ENCODE results near the gene CHCHD4. TPM values are rescaled to one million over a fixed set of nuclear protein-coding genes. Genes with fewer than 3 reads are reported as not detected.

The CHCHD4 gene
- polyA plus RNA-seq, 3 donors, result 6.5 to 13.8 (median 13.6) TPM

- H3K36me3 ChIP-seq (replicated peaks in 1 of 2; ENCODE audit: control insufficient read depth in 1 of 2, insufficient read depth in 2 of 2, low read length in 2 of 2), result peaks cover 39 to 74% of the 10 kb centered on the region in 2 donors
- H3K4me3 ChIP-seq (replicated peaks in 1 of 3; ENCODE audit: low read depth in 2 of 3, low read length in 3 of 3), result no peak overlapping the region
- WGBS (ENCODE audit: insufficient coverage), result 45% methylated on average over 9 of the region's 13 CpGs
- no peak for DNase-seq
- peaks cover 61 to 65% of the 10 kb centered on the region in 2 donors for H3K36me3 Mint-ChIP-seq
- no peak overlapping the region for H2AFZ ChIP-seq (ENCODE audit: insufficient read depth, low read depth, low read length, poor library complexity, severe bottlenecking)
- H3K4me1 ChIP-seq (ENCODE audit: control insufficient read depth in 1 of 2, insufficient read depth in 2 of 2, low read length in 2 of 2), result peaks cover 4 to 6% of the 10 kb centered on the region in 2 donors
- H4K20me1 ChIP-seq (ENCODE audit: insufficient read depth, low read length), result peaks cover 18% of the 10 kb centered on the region
- no peaks in the 10 kb centered on the region for H3K9me3 ChIP-seq (replicated peaks in 1 of 2; ENCODE audit: control insufficient read depth in 1 of 2, insufficient read depth in 1 of 2, low read length in 2 of 2)
- no peaks in the 10 kb centered on the region for H3K27me3 ChIP-seq (ENCODE audit: control insufficient read depth in 2 of 2, insufficient read depth in 2 of 2, low read length in 2 of 2)
- intact Hi-C loops (cut with micrococcal nuclease), result no loop called here
- peak overlapping the region in 1 of 2 donors; percentile 7 for H3K27ac ChIP-seq (ENCODE audit: low read depth in 1 of 2, low read length in 2 of 2)
- H3K9me3 Mint-ChIP-seq, result peaks cover 0 to 2% (median 0%) of the 10 kb centered on the region in 7 donors
- H3K79me2 ChIP-seq (ENCODE audit: insufficient read depth, low read length), result peaks cover 15% of the 10 kb centered on the region
- no peak overlapping the region for H3K4me2 ChIP-seq (replicated peaks; ENCODE audit: extremely low read depth, low read length, poor library complexity, severe bottlenecking)
- peaks cover 21% of the 10 kb centered on the region for H3K4me1 Mint-ChIP-seq
- H3K27me3 Mint-ChIP-seq (ENCODE audit: low read depth in 3 of 3), result peaks cover 0 to 3% (median 0%) of the 10 kb centered on the region in 3 donors
- no peak overlapping the region for H3K4me3 Mint-ChIP-seq
- H3K27ac Mint-ChIP-seq, result peak overlapping the region in 3 of 7 donors; percentile 28 to 69 (median 37)
- H3K9ac ChIP-seq (ENCODE audit: insufficient read depth, low read length, poor library complexity, severe bottlenecking), result peak overlapping the region; percentile 13
- TF ChIP-seq CTCF (IDR thresholded peaks at IDR 0.05), result no peak
Observed at GRCh38 chr3:14118400-14119381, 6.0 kb downstream of the CHCHD4 start.

- H3K27ac ChIP-seq (ENCODE audit: low read depth in 1 of 2, low read length in 2 of 2), result no peak overlapping the region
- no peak for DNase-seq
- peaks cover 13% of the 10 kb centered on the region for H4K20me1 ChIP-seq (ENCODE audit: insufficient read depth, low read length)
- 89% methylated on average over 4 of the region's 10 CpGs for WGBS (ENCODE audit: insufficient coverage)
- no peak overlapping the region for H2AFZ ChIP-seq (ENCODE audit: insufficient read depth, low read depth, low read length, poor library complexity, severe bottlenecking)
- Mint-ChIP-seq H3K36me3 (peaks cover 69 to 74% of the 10 kb centered on the region in 2 donors), H3K4me3 (no peak overlapping the region), H3K27ac (peak overlapping the region in 3 of 7 donors; percentile 2 to 28 (median 19)), H3K4me1 (peaks cover 15% of the 10 kb centered on the region), H3K9me3 (peaks cover 0 to 2% (median 0%) of the 10 kb centered on the region in 7 donors), H3K27me3 (ENCODE audit: low read depth in 3 of 3) (peaks cover 0 to 3% (median 0%) of the 10 kb centered on the region in 3 donors)
- peaks cover 5% of the 10 kb centered on the region for H3K79me2 ChIP-seq (ENCODE audit: insufficient read depth, low read length)
- H3K27me3 ChIP-seq (ENCODE audit: control insufficient read depth in 2 of 2, insufficient read depth in 2 of 2, low read length in 2 of 2), result no peaks in the 10 kb centered on the region
- H3K4me2 ChIP-seq (replicated peaks; ENCODE audit: extremely low read depth, low read length, poor library complexity, severe bottlenecking), result no peak overlapping the region
- H3K4me3 ChIP-seq (replicated peaks in 1 of 3; ENCODE audit: low read depth in 2 of 3, low read length in 3 of 3), result no peak overlapping the region
- intact Hi-C loops (cut with micrococcal nuclease), result no loop called here
- TF ChIP-seq CTCF (IDR thresholded peaks at IDR 0.05), result no peak
- H3K9ac ChIP-seq (ENCODE audit: insufficient read depth, low read length, poor library complexity, severe bottlenecking), result no peak overlapping the region
- no peaks in the 10 kb centered on the region for H3K4me1 ChIP-seq (ENCODE audit: control insufficient read depth in 1 of 2, insufficient read depth in 2 of 2, low read length in 2 of 2)
- H3K36me3 ChIP-seq (replicated peaks in 1 of 2; ENCODE audit: control insufficient read depth in 1 of 2, insufficient read depth in 2 of 2, low read length in 2 of 2), result peaks cover 46 to 83% of the 10 kb centered on the region in 2 donors
- no peaks in the 10 kb centered on the region for H3K9me3 ChIP-seq (replicated peaks in 1 of 2; ENCODE audit: control insufficient read depth in 1 of 2, insufficient read depth in 1 of 2, low read length in 2 of 2)
Observed at GRCh38 chr3:14117468-14118399, 6.9 kb downstream of the CHCHD4 start.
